ENCODE data around the gene PDE8A.

Gene PDE8A

GRCh38 chr15:85128621-85129020 lies 147.0 kb downstream of the PDE8A start:
- no peaks in the 10 kb centered on the region for H3K27me3 ChIP-seq (ENCODE audit: low read length)
- no peak overlapping the region for H3K4me2 ChIP-seq (ENCODE audit: low read depth, low read length, poor library complexity, severe bottlenecking)
- H4K20me1 ChIP-seq (ENCODE audit: low read depth, low read length): no peaks in the 10 kb centered on the region
- no peaks in the 10 kb centered on the region for H3K9me2 ChIP-seq (replicated peaks; ENCODE audit: insufficient read depth, low read length)
- no peak overlapping the region for H2AFZ ChIP-seq (ENCODE audit: low read depth, low read length, severe bottlenecking)
- no peaks in the 10 kb centered on the region for H3K9me3 ChIP-seq (ENCODE audit: insufficient read depth, low read length)
- TF ChIP-seq CTCF (IDR thresholded peaks at IDR 0.05; ENCODE audit: insufficient read depth, low read length, poor library complexity, severe bottlenecking): no peak
- no peak for TF ChIP-seq EZH2phosphoT487 (conservative IDR thresholded peaks at IDR 0.05; ENCODE audit: low read length)
- no peaks in the 10 kb centered on the region for H3K79me2 ChIP-seq (ENCODE audit: insufficient read depth, low read length)
- no peaks in the 10 kb centered on the region for H3F3A ChIP-seq (ENCODE audit: insufficient read depth)
- no peak overlapping the region for H3K27ac ChIP-seq (ENCODE audit: low read depth, low read length)
- H3K36me3 ChIP-seq (ENCODE audit: low read length): no peaks in the 10 kb centered on the region
- no peak overlapping the region for H3K4me3 ChIP-seq (ENCODE audit: insufficient read depth, low read length, poor library complexity, severe bottlenecking)
- H3K9ac ChIP-seq (ENCODE audit: low read length): no peak overlapping the region

GRCh38 chr15:85129881-85130280 lies 148.2 kb downstream of the PDE8A start:
- Histone ChIP-seq H3K4me2 (ENCODE audit: low read depth, low read length, poor library complexity, severe bottlenecking) (no peak overlapping the region), H3K36me3 (ENCODE audit: low read length) (no peaks in the 10 kb centered on the region), H3F3A (ENCODE audit: insufficient read depth) (no peaks in the 10 kb centered on the region), H4K20me1 (ENCODE audit: low read depth, low read length) (no peaks in the 10 kb centered on the region), H3K9ac (ENCODE audit: low read length) (no peak overlapping the region), H2AFZ (ENCODE audit: low read depth, low read length, severe bottlenecking) (no peak overlapping the region), H3K9me3 (ENCODE audit: insufficient read depth, low read length) (no peaks in the 10 kb centered on the region), H3K79me2 (ENCODE audit: insufficient read depth, low read length) (no peaks in the 10 kb centered on the region), H3K9me2 (replicated peaks; ENCODE audit: insufficient read depth, low read length) (no peaks in the 10 kb centered on the region), H3K4me3 (ENCODE audit: insufficient read depth, low read length, poor library complexity, severe bottlenecking) (no peak overlapping the region), H3K27ac (ENCODE audit: low read depth, low read length) (no peak overlapping the region), H3K27me3 (ENCODE audit: low read length) (no peaks in the 10 kb centered on the region)
- no peak for TF ChIP-seq EZH2phosphoT487 (conservative IDR thresholded peaks at IDR 0.05; ENCODE audit: low read length)
- no peak for TF ChIP-seq CTCF (IDR thresholded peaks at IDR 0.05; ENCODE audit: insufficient read depth, low read length, poor library complexity, severe bottlenecking)

GRCh38 chr15:85131915-85132314 lies 150.3 kb downstream of the PDE8A start:
- H3K9me3 ChIP-seq (ENCODE audit: insufficient read depth, low read length): no peaks in the 10 kb centered on the region
- TF ChIP-seq CTCF (IDR thresholded peaks at IDR 0.05; ENCODE audit: insufficient read depth, low read length, poor library complexity, severe bottlenecking) (no peak), EZH2phosphoT487 (conservative IDR thresholded peaks at IDR 0.05; ENCODE audit: low read length) (no peak)

More at GRCh38 chr15:85131915-85132314, 150.3 kb downstream of the PDE8A start:
- Histone ChIP-seq H3K27ac (ENCODE audit: low read depth, low read length) (no peak overlapping the region), H3K4me3 (ENCODE audit: insufficient read depth, low read length, poor library complexity, severe bottlenecking) (no peak overlapping the region), H3K4me2 (ENCODE audit: low read depth, low read length, poor library complexity, severe bottlenecking) (no peak overlapping the region), H3K9ac (ENCODE audit: low read length) (no peak overlapping the region), H2AFZ (ENCODE audit: low read depth, low read length, severe bottlenecking) (no peak overlapping the region), H3F3A (ENCODE audit: insufficient read depth) (no peaks in the 10 kb centered on the region), H3K27me3 (ENCODE audit: low read length) (no peaks in the 10 kb centered on the region), H4K20me1 (ENCODE audit: low read depth, low read length) (no peaks in the 10 kb centered on the region), H3K79me2 (ENCODE audit: insufficient read depth, low read length) (no peaks in the 10 kb centered on the region), H3K9me2 (replicated peaks; ENCODE audit: insufficient read depth, low read length) (no peaks in the 10 kb centered on the region), H3K36me3 (ENCODE audit: low read length) (no peaks in the 10 kb centered on the region)
